HG03442 (cell line): Measurements from ENCODE around the gene SLC1A2.

Source experiments
- ATAC-seq: cut with Tn5 transposase; IDR thresholded peaks from one replicate; pipeline ENCODE4 v1.9.1; 2021; ENCODE audit warnings: mild to moderate bottlenecking, moderate library complexity; ENCODE audit not compliant: unreplicated experiment

The SLC1A2 gene

DNA sequence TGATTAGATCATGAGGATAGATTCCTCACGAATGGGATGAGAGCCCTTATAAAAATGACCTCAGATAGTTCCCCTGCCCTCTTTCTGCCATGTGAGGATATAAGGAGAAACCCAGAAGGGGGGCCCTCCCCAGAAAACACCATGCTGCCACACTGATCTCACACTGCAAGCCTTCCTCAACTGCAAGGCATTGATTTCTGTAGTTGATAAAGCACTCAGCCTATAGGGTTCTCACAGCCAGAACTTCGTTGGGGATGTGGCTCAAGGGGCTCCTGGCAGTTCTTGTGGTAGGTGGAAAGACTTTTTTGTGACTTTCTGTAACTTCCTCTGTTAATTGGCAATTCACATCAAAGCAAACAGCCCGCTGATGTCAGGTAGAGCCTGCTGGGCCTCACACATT is 171.5 kb downstream of the SLC1A2 start:
- no peak for ATAC-seq

DNA sequence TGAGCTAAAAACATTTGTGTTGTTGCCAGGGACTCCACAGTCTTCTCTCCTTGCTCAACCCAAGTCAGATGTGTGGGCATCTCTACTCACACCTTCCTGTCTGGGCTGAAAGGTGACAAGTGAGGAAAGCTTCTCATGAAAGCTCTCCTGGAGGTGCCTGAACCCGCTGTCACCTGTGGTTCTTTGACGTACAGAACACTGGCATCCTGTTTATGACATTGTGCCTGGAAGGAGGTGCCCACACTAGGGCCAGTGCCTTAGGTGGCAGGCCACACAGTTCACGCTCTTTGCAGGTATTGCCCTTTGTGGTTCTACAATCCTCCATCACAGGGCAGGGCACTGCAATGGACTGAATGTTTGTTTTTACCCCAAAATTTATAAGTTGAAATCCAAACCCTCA is 171.9 kb downstream of the SLC1A2 start:
- ATAC-seq, result no peak

DNA sequence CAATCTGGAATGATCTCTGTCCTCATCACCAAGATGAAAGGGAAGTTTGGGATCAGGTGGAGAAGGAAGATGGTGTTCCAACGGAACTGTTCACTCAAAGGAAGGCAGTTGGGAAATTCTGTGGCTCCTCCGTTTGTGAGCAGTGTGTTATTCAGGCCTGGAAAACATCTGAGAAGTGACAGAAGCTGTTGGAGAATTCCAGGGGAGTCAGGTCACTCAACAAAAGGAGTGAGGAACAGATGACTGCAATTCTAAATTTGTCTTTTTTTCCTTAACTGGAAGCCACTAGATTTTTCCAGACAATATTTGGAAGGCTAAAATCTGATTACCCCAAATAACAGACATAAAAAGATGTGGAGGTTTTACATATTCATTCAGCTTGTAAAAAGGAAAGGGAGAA is 172.6 kb downstream of the SLC1A2 start:
- ATAC-seq, result no peak

DNA sequence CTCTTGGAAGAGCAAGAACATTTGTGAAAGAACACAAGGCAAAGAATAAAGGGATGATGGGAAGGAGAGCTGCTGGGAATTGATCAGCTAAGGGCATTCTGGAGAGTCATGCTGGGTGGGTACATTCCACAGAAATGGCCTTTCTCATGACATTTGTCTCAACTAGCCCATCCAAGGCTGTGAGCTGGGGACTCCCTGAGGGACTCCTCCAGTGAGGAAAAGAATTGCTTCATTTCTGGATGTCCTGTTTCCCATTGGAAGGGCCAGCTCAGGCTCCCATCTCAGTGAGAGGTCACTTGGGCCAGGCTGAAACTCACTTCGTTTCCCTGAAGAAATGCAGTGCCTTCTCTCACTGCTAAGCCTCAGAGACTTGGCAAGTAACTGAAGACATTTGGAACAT is 173.6 kb downstream of the SLC1A2 start:
- ATAC-seq, result no peak

DNA sequence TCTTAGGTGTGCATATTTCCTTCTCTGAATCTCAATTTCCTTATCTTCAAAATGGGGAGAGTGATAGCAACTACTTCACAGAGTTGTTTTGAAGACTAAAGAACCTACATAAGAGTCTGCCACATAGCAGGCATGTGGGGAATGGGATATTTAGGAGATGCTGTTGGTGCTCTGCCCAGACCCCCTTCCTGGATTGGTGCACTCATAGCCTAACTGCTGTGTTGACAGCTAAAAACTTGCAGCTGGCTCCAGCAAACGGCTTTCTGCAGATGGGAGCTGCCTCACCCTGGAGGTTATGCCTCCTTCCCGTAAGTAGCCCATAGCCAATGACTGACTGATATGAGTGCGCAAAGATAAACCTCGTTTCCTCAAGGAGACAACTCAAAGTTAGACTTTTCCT is 174.3 kb downstream of the SLC1A2 start:
- no peak for ATAC-seq

DNA sequence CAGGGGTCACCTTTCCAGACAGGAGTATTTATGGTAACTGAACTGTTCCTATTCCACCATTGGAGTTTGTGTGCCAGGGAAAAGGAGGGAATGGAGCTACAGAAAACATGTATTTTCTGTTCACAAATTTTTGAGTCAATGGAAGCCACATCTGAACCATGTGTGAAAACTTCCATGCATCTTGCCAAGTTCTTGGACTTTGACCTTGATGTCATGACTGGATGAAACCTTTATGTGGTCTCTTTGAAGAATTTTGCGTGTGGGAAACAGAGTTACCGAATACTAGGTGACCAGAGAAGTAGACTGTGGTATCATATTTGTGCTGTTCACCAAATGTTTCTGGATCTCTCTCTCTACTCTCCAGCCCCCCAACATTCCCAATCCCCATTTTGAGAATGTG is 175.6 kb downstream of the SLC1A2 start:
- no peak for ATAC-seq

DNA sequence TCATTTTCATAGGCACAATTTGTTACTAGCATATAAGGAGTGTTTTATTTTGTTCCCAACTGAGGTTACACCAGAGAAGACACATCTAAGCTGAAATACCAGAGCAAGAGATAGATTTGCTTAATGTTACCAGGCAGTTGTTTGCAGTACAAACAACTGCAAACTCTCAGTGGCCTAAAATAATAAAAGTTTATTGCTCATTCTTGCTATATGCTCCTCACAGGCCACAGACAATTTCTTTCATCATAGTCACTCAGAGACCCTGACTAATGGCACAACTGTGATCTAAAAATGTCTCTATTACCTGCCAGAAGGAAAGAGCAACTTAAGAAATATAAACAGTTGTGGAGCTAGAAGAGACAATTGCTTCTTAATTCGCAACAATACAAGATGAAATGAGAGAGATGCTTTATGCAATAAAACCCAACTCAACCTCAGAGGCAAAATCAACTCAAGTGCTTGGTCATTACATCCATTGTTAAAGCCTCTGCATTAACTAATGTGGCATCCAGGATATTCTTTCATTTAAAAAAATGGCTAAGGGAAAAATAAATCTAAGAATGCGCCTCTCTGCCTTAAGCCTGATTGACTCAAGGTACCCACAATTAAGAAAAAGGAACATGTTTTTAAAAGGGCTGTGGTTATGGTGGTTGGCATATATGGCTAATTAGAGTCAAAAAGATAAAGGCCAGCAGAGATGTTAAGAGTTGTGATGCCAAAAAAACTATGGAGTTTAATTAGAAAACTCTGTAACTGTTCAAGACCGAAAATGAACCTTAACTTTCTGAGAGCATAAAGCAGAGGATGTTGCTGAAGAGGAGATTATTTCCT is 176.7 kb downstream of the SLC1A2 start:
- no peak for ATAC-seq

DNA sequence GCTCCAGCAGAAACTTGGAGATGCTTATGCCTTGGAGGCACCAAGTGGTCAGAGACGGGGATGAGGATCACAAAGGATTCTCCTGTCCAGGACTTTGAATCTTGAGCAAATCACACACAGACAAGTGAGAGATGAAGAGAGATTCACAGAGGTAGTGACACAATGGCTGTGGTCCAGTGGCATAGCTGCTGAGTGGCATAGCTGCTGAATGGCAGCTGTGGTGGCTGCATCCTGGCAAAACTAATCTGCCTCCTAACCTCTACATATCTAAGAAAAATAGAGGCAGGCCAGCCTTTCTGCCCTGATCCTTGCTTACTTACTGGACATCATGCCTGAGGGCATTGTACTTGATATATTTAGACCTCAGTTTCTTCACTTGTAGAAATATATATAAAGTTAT is 177.8 kb downstream of the SLC1A2 start:
- ATAC-seq, result no peak

DNA sequence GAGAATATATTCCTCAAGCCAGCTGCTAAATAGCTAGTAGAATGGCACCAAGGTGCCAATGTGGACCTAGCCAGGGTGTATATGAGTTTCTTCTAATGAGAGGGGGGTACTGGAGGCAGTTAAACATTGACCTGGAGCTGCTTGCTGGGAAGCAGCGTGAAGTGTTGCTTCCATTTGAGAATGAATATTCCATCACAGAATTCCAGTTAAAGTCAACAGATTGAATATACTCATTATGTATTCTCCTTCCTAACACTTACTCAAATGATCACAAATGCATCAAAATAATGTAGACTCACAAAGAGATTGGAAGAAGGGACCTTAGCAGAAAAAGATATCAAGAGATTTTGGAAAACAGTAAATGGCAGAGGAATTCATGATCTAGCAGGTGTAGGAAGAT is 178.3 kb downstream of the SLC1A2 start:
- ATAC-seq, result no peak

DNA sequence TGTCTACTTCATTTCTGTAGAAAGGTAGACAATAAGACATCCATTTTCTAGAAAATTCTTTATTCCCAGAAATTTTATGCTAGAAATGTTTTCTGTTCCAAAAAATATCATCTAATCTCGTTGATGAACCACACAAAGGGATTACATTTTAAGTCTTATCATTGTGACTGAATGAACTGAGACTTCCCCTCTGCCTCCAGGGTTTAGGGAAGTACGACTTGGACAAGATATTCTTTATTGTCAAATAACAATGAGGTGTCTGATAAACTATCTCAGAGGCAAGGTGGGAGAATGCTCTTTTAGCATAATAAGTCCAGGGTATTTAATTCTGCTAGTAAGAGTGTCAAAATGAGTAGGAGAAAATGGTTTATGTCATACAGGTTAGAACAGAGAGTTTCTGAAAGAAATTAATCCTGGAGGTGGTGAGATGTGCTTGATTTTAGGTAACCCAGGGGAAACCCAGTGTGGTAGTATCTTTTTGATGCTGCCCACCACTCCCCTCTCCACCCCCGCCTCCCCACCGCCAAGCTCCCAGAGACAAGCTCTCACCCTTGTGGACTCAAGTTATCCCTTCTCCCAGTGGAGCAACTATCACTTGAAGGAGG is 179.8 kb downstream of the SLC1A2 start:
- no peak for ATAC-seq

DNA sequence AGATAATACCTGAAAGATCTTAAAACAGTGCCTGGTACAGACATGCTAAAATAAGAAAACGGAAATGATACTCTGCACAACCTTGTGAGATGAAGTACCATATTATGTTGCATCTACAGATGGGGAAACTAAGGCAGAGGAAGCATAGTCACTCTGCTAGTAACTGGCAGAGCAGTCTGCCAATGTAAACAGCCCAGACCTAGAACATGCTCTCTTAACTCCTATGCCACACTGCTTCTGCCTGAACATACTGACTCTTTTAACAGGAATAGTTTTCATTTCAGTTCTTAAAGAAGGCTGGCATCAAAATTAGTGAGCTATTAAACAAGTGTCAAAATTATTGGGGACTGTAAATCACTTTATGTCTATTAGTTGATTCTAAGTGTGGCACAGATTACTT is 180.5 kb downstream of the SLC1A2 start:
- ATAC-seq, result no peak

DNA sequence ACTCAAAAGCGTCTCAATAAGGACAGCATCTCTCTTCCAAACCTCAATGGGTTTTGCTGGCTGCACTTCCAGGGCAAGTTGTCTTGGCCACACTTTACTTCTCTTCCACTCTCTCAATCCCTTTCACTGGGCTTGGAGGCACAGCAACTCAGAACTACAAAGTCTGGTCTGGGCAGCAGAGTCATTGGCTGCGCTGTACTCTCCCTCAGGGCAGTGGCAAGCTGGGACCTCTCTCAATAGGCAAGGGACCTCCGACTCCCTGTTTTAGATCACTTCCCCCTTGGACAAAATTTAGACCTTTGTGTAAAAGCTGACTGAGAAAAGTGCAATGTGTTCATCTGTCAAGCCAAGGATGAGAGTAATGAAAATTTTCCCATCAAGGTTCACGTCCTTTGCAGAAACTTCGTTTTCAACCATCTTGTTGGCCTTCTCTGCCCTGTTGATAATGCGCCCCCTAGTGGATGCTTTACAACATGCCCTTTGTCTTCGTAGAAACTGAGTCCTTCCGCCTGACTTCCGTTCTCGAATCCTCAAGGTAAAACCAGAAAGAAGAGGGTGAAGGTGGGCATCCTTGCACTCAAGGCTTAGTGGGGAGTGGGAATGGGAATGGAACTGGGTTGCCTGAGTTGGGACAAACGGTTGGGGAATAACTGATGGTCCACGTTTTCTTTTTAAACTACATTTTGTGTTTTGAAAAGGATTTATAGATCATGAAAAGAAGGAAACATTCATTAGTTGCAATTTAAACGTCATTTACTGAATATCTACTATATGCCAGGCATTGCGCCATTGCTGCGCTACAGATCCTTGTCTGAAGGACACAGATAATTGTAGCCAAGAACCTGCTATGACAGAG is 181.3 kb downstream of the SLC1A2 start:
- ATAC-seq, result no peak

DNA sequence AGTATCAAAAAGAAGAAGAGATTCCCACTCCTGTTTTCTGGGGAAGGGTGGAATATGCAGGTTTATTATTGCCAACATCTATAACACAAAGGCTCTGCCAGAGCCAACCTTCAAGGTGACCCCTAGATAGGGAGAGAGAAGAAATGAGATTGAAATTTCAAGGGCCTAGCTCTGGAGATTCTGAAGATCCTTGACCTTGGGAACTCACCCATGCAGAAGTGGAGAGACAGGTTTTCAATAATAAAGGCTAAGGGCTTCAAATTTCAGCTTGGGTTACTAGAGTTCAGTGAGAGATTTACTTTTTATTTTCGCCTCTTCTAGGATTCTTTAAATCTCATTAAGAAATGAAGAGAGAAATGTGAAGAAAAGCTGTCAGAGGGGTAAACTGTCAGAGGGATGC is 182.0 kb downstream of the SLC1A2 start:
- ATAC-seq, result no peak

DNA sequence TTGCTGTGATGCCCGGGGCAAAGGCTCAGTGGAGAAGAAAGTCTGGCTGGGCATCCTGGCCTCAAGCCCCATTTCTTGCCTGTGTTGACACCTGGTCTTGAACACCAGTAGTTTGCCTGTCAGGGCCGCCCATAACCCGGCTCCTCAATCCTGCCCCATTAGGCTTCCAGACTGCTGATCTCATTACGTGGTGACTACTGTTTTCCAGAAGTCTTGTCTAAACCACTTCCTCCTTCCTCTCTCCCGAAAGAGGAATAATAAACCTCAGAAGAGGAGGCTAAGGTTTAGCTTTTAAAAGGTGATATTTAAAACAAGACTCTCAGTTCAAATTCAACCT is 182.7 kb downstream of the SLC1A2 start:
- no peak for ATAC-seq

DNA sequence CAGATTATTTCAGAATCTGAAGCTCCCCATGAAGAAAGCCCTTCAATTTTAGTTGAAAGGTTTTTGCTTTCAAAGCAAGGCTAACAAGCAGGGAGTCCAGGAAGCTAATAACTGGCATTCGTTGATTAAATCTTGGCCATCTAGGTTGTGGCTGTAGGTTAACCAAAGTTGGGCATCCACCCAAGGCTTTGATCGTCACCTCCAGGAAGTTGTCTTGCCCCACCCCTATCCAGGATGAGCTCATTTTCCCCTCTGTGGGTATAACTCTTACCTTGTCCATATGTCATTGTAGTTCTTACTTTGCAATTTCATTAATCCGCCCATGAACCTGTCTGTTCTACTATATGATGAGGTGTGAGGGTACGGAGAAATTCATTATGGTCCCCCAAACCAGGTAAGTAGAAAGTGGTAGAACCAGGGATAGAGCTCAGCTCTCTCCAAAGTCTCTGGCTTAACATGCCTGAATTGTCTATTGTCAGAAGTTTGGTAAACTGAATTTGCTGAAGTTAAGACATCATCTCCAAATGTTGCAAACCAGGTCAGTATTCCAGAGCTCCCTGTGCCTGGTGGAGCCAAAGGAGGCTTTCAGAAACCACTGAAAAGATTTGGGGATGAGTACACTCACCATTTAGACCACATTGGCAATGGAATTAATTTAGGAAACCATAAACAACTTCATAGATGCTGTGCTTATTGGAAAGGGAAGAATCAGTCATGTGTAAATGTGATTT is 183.3 kb downstream of the SLC1A2 start:
- ATAC-seq, result no peak

DNA sequence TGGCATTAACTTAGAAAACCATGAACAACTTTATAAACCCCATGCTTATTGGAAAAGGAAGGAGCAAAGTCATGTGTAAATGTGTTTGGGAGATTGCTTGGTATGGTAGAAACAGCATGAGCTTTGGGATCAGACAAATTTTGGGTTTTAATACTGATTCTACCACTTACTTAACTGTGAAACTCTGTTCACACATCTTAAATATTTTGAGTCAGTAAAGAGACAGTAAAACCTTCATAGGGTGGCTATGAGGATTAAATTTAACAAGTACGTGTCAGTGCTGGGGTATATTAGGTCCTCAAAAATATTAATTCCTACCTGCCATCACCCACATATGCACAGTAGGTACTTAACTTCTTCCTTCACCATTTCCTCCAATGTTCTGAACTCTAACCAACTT is 183.9 kb downstream of the SLC1A2 start:
- no peak for ATAC-seq

DNA sequence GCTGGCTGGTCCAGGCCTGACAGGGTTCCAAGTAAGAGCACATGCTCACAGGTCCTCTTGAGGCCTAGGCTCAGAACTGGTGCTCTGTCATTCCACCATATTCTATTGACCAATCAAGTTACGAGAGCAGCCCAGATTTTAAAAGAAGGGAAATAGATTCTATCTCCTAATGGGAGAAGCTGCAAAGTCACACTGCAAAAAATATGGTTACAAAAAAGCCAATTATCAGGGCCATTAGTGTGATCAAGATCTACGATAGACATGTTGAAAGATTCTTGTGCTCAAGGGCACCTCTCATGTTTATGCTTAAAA is 184.2 kb downstream of the SLC1A2 start:
- ATAC-seq, result no peak

DNA sequence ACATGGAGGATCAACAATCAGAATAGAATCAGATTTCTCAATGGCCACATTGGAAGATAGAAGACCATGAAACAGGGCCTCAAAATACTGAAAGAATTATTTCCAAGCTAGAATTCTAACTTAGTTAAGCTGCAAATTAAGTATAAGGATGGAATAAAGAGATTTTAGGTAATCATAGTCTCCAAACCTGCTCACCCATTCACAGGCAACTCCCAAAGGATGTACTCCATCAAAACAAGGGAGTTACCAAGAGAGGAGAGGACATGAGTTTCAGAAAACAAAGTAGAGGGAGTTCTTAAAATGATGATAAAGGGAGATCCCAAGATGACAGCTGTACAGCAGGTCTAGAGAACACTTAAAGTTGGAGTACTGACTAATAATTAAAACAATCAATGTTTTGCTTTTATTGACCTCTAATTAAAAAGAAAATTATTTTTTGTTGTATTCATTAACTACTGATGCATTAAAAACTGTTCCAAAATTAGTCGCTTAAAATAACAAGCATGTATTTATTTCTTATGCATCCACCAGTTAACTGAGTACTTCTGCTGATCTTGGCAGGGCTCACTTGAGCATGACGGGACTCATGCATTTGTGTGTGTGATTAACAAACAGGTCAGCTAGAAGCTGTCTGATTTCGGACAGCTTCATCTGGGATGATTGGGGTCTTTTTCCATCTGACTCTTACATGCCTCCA is 184.8 kb downstream of the SLC1A2 start:
- ATAC-seq, result no peak

DNA sequence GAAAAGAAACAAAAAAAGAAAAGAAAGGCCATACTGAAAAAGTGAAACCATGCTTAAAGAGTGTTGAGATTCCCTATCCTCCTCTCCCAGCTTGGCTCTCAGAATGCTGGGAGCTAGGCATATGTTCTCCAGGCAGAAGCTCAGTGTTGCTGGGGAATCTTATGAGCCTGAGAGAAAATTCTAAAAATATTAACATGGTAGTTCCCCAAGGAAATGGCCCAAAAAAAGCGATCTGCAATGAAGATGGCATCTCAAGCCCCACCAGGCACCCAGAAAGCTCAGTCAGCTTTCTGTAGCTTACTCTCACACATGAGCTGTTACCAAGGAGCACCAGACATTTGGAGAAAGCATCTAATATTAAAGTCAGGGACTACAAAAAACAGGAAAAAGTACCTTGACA is 185.8 kb downstream of the SLC1A2 start:
- no peak for ATAC-seq

DNA sequence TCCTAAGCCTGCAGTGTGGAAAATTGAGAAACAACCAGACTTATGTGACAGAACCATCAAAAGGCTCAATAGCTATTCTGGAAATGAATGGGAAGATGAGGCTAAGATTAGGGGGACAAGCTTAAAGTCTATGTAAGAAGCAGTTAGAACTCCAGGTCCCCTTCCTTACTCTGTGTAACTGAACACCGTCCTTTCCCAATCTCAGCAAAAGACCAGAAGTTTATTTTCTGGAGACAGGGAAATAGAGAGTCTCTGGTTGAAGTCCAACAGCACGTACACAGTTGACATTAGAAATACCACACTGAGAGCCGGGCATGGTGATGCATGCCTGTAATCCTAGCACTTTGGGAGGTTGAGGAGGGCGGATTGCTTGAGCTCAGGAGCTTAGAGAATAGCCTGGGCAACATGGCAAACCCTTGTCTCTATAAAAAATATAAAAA is 186.4 kb downstream of the SLC1A2 start:
- ATAC-seq, result no peak
